ENCODE measurements around the gene APEX2. TPM values are rescaled to one million over a fixed set of nuclear protein-coding genes. Genes with fewer than 3 reads are reported as not detected.
A peak's percentile ranks its signal among the peaks of the same experiment; 100 is the strongest.

Gene APEX2
- total RNA-seq, 2 experiments from 2014 or later: 6.4 to 7.2 TPM

GRCh38 chrX:55006827-55007621 is 6.9 kb downstream of the APEX2 start:
- intact Hi-C loops (cut with DNase I, micrococcal nuclease): loop anchor here in 1 of 2 experiments (5.0 kb wide), 1 partner anchor 115 kb away; no protein-coding TSS in a partner anchor
- no peak for TF ChIP-seq CTCF (IDR thresholded peaks at IDR 0.05)
- POLR2A ChIA-PET: no interaction called here
- Histone ChIP-seq H3K4me1 (ENCODE audit: insufficient read depth, low read length) (peaks cover 12% of the 10 kb centered on the region), H3K36me3 (ENCODE audit: insufficient read depth, low read length) (peaks cover 45% of the 10 kb centered on the region), H3K27me3 (ENCODE audit: control insufficient read depth in 1 of 2, insufficient read depth in 2 of 2, low read length in 2 of 2) (no peaks in the 10 kb centered on the region), H3K27ac (ENCODE audit: low read depth in 1 of 2, low read length in 2 of 2) (no peak overlapping the region), H3K9me3 (ENCODE audit: control insufficient read depth in 1 of 2, insufficient read depth in 1 of 2, low read length in 2 of 2) (no peaks in the 10 kb centered on the region), H3K4me3 (ENCODE audit: low read length) (no peak overlapping the region)
- Mint-ChIP-seq H3K4me3 (no peak overlapping the region), H3K9me3 (no peaks in the 10 kb centered on the region), H3K36me3 (ENCODE audit: low read depth) (peaks cover 51% of the 10 kb centered on the region), H3K27me3 (no peaks in the 10 kb centered on the region), H3K4me1 (ENCODE audit: low read depth) (peaks cover 30% of the 10 kb centered on the region), H3K27ac (peak overlapping the region; percentile 44)
- CTCF ChIA-PET: interaction anchor here (0.5 kb wide), 1 partner anchor 918 kb away, joined by 4 read pairs; no protein-coding TSS in a partner anchor
- ATAC-seq (ENCODE audit: poor library complexity) (no peak), DNase-seq (no peak)

- no peak for DNase-seq
- H3K36me3 Mint-ChIP-seq (ENCODE audit: low read depth): peaks cover 45% of the 10 kb centered on the region
- no peak for TF ChIP-seq CTCF (IDR thresholded peaks at IDR 0.05)
- Histone ChIP-seq H3K36me3 (ENCODE audit: insufficient read depth, low read length) (peaks cover 40% of the 10 kb centered on the region), H3K4me1 (ENCODE audit: insufficient read depth, low read length) (peaks cover 7% of the 10 kb centered on the region), H3K27ac (ENCODE audit: low read depth in 1 of 2, low read length in 2 of 2) (no peak overlapping the region), H3K4me3 (ENCODE audit: low read length) (no peak overlapping the region), H3K9me3 (ENCODE audit: control insufficient read depth in 1 of 2, insufficient read depth in 1 of 2, low read length in 2 of 2) (no peaks in the 10 kb centered on the region), H3K27me3 (ENCODE audit: control insufficient read depth in 1 of 2, insufficient read depth in 2 of 2, low read length in 2 of 2) (no peaks in the 10 kb centered on the region)
- intact Hi-C loops (cut with DNase I, micrococcal nuclease): loop anchor here in 1 of 2 experiments (5.0 kb wide), 1 partner anchor 115 kb away; no protein-coding TSS in a partner anchor
- CTCF ChIA-PET: no interaction called here
- no peaks in the 10 kb centered on the region for H3K27me3 Mint-ChIP-seq
- ATAC-seq (ENCODE audit: poor library complexity): no peak
- POLR2A ChIA-PET: no interaction called here
- no peak overlapping the region for H3K4me3 Mint-ChIP-seq
- peaks cover 30% of the 10 kb centered on the region for H3K4me1 Mint-ChIP-seq (ENCODE audit: low read depth)
- H3K27ac Mint-ChIP-seq: peak overlapping the region; percentile 44
- no peaks in the 10 kb centered on the region for H3K9me3 Mint-ChIP-seq
Observed at GRCh38 chrX:55007656-55008055, 7.5 kb downstream of the APEX2 start.

GRCh38 chrX:55008571-55009358 is 8.6 kb downstream of the APEX2 start:
- DNase-seq: peak in 4 of 14 experiments; percentile 3 to 19 (median 11)
- Mint-ChIP-seq H3K4me1 (ENCODE audit: low read depth) (peaks cover 30% of the 10 kb centered on the region), H3K9me3 (no peaks in the 10 kb centered on the region), H3K27ac (peak overlapping the region; percentile 50), H3K27me3 (no peaks in the 10 kb centered on the region), H3K36me3 (ENCODE audit: low read depth) (peaks cover 36% of the 10 kb centered on the region), H3K4me3 (no peak overlapping the region)
- no peak for TF ChIP-seq CTCF (IDR thresholded peaks at IDR 0.05)
- intact Hi-C loops (cut with DNase I, micrococcal nuclease): loop anchor here in 1 of 2 experiments (5.0 kb wide), 1 partner anchor 116 kb away; no protein-coding TSS in a partner anchor
- H3K27me3 ChIP-seq (ENCODE audit: control insufficient read depth in 1 of 2, insufficient read depth in 2 of 2, low read length in 2 of 2): no peaks in the 10 kb centered on the region
- ChIA-PET POLR2A (interaction anchor here (2.7 kb wide), 1 partner anchor 9 kb away, joined by 17 read pairs; the partner anchor contains the start of gene APEX2), CTCF (interaction anchor here (1.0 kb wide), 1 partner anchor 48 kb away, joined by 3 read pairs; no protein-coding TSS in a partner anchor)
- H3K36me3 ChIP-seq (ENCODE audit: insufficient read depth, low read length): peaks cover 28% of the 10 kb centered on the region
- H3K4me1 ChIP-seq (ENCODE audit: insufficient read depth, low read length): peaks cover 7% of the 10 kb centered on the region
- ATAC-seq (ENCODE audit: poor library complexity): peak; percentile 58
- H3K9me3 ChIP-seq (ENCODE audit: control insufficient read depth in 1 of 2, insufficient read depth in 1 of 2, low read length in 2 of 2): no peaks in the 10 kb centered on the region
- no peak overlapping the region for H3K27ac ChIP-seq (ENCODE audit: low read depth in 1 of 2, low read length in 2 of 2)
- no peak overlapping the region for H3K4me3 ChIP-seq (ENCODE audit: low read length)

Data from CD4-positive, alpha-beta T cell (primary cell).